Spleen (tissue), 11 donors: ENCODE measurements around the gene EXOC4. TPM values are rescaled to one million over a fixed set of nuclear protein-coding genes. Genes with fewer than 3 reads are reported as not detected.

Source experiments
- DNase-seq: peaks from one replicate; pipeline ENCODE4 v3.0.0-alpha.2; 2020
- H3K27ac ChIP-seq, 8 donors: fragments of 200-600 bp; sonication (generic) in 7 of 8; 1 replicate in 4 of 8; 2 replicates in 4 of 8; pipeline versions ENCODE4 v1.5.0 to v1.8.0; 2016 to 2021; ENCODE audit warnings: inconsistent platforms in 4 of 8, mild to moderate bottlenecking in 4 of 8, moderate library complexity in 1 of 8
- H3K27me3 ChIP-seq, 7 donors: fragments of 200-600 bp; sonication (generic) in 6 of 7; replicated peaks in 1 of 7; 1 replicate in 4 of 7; 2 replicates in 3 of 7; pipeline versions ENCODE4 v1.5.0 to v1.8.0; 2016 to 2021; ENCODE audit warnings: inconsistent platforms in 3 of 7, mild to moderate bottlenecking in 1 of 7
- H3K36me3 ChIP-seq, 6 donors: fragments of 200-600 bp; sonication (generic) in 5 of 6; 1 replicate in 4 of 6; 2 replicates in 2 of 6; pipeline versions ENCODE4 v1.5.0 to v1.8.0; 2016 to 2021; ENCODE audit warnings: inconsistent platforms in 2 of 6
- H3K4me1 ChIP-seq, 6 donors: fragments of 200-600 bp; sonication (generic) in 5 of 6; 1 replicate in 3 of 6; 2 replicates in 3 of 6; pipeline versions ENCODE4 v1.5.0 to v1.8.0; 2016 to 2021; ENCODE audit warnings: inconsistent platforms in 3 of 6
- H3K4me3 ChIP-seq, 8 donors: fragments of 200-600 bp; sonication (generic) in 7 of 8; 1 replicate in 4 of 8; 2 replicates in 4 of 8; pipeline versions ENCODE4 v1.5.0 to v1.8.0; 2016 to 2021; ENCODE audit warnings: inconsistent platforms in 4 of 8, mild to moderate bottlenecking in 4 of 8, moderate library complexity in 2 of 8
- H3K9me3 ChIP-seq, 8 donors: fragments of 200-600 bp; sonication (generic) in 7 of 8; 1 replicate in 4 of 8; 2 replicates in 4 of 8; pipeline versions ENCODE4 v1.5.0 to v1.8.0; 2016 to 2021; ENCODE audit warnings: inconsistent platforms in 4 of 8
- POLR2A ChIP-seq, 3 donors: fragments of 450-650 bp; IDR thresholded peaks; one replicate each; pipeline ENCODE4 v1.5.1; 2017; ENCODE audit warnings: antibody characterized with exemption in 3 of 3, mild to moderate bottlenecking in 1 of 3
- POLR2AphosphoS5 ChIP-seq, 3 donors: sonication (generic); formaldehyde crosslinking; IDR thresholded peaks; one replicate each; pipeline ENCODE4 v1.5.1; 2017; ENCODE audit warnings: antibody characterized with exemption in 3 of 3
- WGBS, 5 donors: extraction: QIAGEN DNeasy Blood & Tissue Kit in 3 of 5; methylation state at CpG; one replicate each; pipeline versions ENCODE4 v1.1.5 to v1.1.7; 2013 to 2018; 5-methylcytosine and 5-hydroxymethylcytosine counted together
- intact Hi-C: fragments of 100-400 bp; cut with DNase I; formaldehyde crosslinking; loops from one replicate; pipeline ENCODE4 v1.15.0; 2023; ENCODE audit warnings: low total_unique reads
- polyA plus RNA-seq, 3 donors: library from polyadenylated mRNA; stranded (reverse); fragments of 200-250 nt; gene quantifications; one replicate each; pipeline ENCODE4 v1.2.1, GENCODE V29; 2013
- total RNA-seq, 7 donors: library from RNA; depleted of rRNA in 3 of 7; stranded (reverse); fragments of >200 nt in 3 of 7; fragmentation: NEBNext Ultra II Directional in 4 of 7; extraction: Animal tissue kit (Norgen Biotek cat#: 25700) in 4 of 7; gene quantifications; one replicate each; pipeline versions ENCODE4 v1.1.0 to v1.2.1, GENCODE V29; 2016 to 2021
- TF ChIP-seq, protein P1 (sequence below), 11 experiments: fragments of 200-600 bp in 7 of 11; fragments of 450-650 bp in 4 of 11; sonication (generic) in 4 of 11; IDR thresholded peaks in 8 of 11; conservative IDR thresholded peaks in 3 of 11; 1 replicate in 7 of 11; 2 replicates in 4 of 11; pipeline versions ENCODE4 v1.4.0 to v1.8.0; 2016 to 2021; ENCODE audit warnings: antibody characterized with exemption in 11 of 11, inconsistent platforms in 4 of 11, mild to moderate bottlenecking in 1 of 11
- donor health status: healthy with polysubstance abuse.
- donor health status: DM: no; HTN: no; CAD: no; lungs with moderate emphysema.
- donor health status: DM: no; HTN: no; CAD: no.
- donor health status: Bipolar disorder and iron deficiency.
- donor health status: healthy.
- donor health status: DM: no; HTN: no; CAD: no.
- donor health status: DM: yes; HTN: yes; CAD: no.

Gene EXOC4
- total and polyA plus RNA-seq, 10 donors, result 14.1 to 138 (median 102) TPM

DNA sequence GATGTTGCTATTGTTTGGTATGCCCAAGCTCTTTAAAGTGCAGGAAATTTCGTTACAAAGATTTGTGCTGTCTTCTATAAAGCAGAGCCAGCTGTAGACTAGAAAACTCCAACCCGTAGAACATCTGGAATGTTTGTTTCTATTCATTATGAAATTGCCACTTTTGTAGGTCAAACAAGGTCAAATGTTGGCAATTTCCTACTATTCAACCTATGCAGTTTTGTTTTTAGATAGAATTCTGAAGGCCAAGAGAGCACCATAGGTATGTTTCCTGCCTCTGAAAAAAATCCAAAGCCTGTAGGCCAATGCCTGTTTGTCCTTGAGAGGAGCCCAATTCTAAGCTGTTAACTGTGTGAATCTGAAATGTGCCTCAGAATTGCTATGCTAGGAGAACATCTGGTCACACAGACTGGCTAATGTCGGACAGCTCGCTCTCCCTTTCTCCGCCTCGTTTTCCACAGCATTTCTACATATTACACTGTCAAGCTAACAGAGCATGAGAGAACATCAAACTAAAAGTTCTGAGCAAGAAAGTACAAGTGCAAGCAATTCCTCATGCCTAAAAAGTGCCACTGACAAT, 607.1 kb downstream of the EXOC4 start:
- Histone ChIP-seq H3K27me3 (no peaks in the 10 kb centered on the region), H3K9me3 (no peaks in the 10 kb centered on the region), H3K27ac (no peak overlapping the region), H3K36me3 (peaks cover 0 to 12% (median 0%) of the 10 kb centered on the region in 6 donors), H3K4me3 (no peak overlapping the region), H3K4me1 (peaks cover 0 to 9% (median 0%) of the 10 kb centered on the region in 6 donors)
- intact Hi-C loops, result no loop called here
- WGBS, 5 donors, result 68 to 85% (median 84%) methylated on average over 6 of the region's 6 CpGs
- DNase-seq, result no peak
- no peak for TF ChIP-seq POLR2A (IDR thresholded peaks at IDR 0.05)
- TF ChIP-seq, protein P1, sequence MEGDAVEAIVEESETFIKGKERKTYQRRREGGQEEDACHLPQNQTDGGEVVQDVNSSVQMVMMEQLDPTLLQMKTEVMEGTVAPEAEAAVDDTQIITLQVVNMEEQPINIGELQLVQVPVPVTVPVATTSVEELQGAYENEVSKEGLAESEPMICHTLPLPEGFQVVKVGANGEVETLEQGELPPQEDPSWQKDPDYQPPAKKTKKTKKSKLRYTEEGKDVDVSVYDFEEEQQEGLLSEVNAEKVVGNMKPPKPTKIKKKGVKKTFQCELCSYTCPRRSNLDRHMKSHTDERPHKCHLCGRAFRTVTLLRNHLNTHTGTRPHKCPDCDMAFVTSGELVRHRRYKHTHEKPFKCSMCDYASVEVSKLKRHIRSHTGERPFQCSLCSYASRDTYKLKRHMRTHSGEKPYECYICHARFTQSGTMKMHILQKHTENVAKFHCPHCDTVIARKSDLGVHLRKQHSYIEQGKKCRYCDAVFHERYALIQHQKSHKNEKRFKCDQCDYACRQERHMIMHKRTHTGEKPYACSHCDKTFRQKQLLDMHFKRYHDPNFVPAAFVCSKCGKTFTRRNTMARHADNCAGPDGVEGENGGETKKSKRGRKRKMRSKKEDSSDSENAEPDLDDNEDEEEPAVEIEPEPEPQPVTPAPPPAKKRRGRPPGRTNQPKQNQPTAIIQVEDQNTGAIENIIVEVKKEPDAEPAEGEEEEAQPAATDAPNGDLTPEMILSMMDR (IDR thresholded peaks at IDR 0.05 in 8 of 11, conservative IDR thresholded peaks at IDR 0.05 in 3 of 11), result no peak
- no peak for TF ChIP-seq POLR2AphosphoS5 (IDR thresholded peaks at IDR 0.05)

DNA sequence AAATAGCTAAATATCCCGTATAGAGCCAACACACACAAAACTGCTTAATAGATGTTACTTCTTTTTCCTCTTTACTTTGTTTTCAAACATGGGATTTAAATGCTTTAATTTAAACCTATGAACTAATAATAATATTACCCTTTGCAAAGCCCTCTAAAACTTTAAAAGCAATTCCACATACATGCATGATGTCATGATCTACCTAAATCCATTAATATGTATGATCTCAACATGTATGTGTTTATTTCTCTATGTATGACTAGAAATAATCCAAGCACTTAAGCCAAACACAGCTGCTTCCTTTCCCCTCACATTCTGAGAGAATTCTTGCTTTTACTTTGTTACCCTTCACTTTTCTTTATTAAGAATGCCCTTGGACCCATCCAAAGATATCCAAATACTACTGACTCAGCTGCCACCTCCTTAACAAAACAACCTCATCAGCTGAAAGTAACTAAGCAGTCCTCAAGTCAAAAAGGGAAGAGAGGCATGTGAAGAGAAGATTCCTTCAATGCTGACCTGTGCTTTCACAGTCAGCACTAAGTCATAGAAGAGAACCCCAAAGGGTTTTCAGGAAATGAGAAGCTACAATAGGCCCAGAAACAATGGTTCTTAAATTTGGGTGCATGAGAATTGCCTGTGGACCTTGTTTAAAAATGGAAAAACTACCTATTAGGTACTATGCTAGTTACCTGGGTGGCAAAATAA, 607.9 kb downstream of the EXOC4 start:
- H3K27me3 ChIP-seq, result no peaks in the 10 kb centered on the region
- no peaks in the 10 kb centered on the region for H3K9me3 ChIP-seq
- 85 to 98% (median 89%) methylated on average over 1 of the region's 1 CpG for WGBS, 5 donors
- no peak overlapping the region for H3K27ac ChIP-seq
- no peak overlapping the region for H3K4me3 ChIP-seq
- no peak for TF ChIP-seq POLR2AphosphoS5 (IDR thresholded peaks at IDR 0.05)
- no peak for TF ChIP-seq POLR2A (IDR thresholded peaks at IDR 0.05)
- TF ChIP-seq, protein P1 (IDR thresholded peaks at IDR 0.05 in 8 of 11, conservative IDR thresholded peaks at IDR 0.05 in 3 of 11), result no peak
- intact Hi-C loops, result no loop called here
- no peak for DNase-seq
- H3K36me3 ChIP-seq, result peaks cover 0 to 12% (median 0%) of the 10 kb centered on the region in 6 donors
- H3K4me1 ChIP-seq, result peaks cover 0 to 9% (median 0%) of the 10 kb centered on the region in 6 donors

DNA sequence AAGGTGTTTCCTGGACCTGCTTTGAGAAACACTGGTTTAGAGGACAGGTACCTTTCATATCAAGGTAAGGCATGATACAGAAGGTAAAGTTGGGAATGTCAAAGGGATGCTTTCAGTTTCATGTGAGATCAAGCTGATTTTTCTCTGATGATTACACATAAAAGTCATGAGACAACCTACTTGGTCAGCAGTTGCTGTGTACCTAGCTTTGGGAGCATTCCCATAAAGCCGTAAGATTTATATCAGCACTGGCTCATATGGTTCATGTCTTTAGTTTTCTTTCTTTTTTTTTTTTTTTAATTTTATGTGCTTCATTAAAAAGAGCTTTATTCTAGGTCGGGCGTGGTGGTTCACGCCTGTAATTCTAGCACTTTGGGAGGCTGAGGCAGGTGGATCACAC, 609.0 kb downstream of the EXOC4 start:
- Histone ChIP-seq H3K4me1 (peaks cover 0 to 9% (median 0%) of the 10 kb centered on the region in 6 donors), H3K27ac (no peak overlapping the region), H3K9me3 (no peaks in the 10 kb centered on the region), H3K36me3 (peaks cover 0 to 12% (median 0%) of the 10 kb centered on the region in 6 donors), H3K27me3 (no peaks in the 10 kb centered on the region), H3K4me3 (no peak overlapping the region)
- no peak for DNase-seq
- no peak for TF ChIP-seq POLR2A (IDR thresholded peaks at IDR 0.05)
- TF ChIP-seq POLR2AphosphoS5 (IDR thresholded peaks at IDR 0.05), result no peak
- TF ChIP-seq, protein P1 (IDR thresholded peaks at IDR 0.05 in 8 of 11, conservative IDR thresholded peaks at IDR 0.05 in 3 of 11), result no peak
- 94 to 99% (median 98%) methylated on average over 4 of the region's 4 CpGs for WGBS, 5 donors
- intact Hi-C loops, result no loop called here

DNA sequence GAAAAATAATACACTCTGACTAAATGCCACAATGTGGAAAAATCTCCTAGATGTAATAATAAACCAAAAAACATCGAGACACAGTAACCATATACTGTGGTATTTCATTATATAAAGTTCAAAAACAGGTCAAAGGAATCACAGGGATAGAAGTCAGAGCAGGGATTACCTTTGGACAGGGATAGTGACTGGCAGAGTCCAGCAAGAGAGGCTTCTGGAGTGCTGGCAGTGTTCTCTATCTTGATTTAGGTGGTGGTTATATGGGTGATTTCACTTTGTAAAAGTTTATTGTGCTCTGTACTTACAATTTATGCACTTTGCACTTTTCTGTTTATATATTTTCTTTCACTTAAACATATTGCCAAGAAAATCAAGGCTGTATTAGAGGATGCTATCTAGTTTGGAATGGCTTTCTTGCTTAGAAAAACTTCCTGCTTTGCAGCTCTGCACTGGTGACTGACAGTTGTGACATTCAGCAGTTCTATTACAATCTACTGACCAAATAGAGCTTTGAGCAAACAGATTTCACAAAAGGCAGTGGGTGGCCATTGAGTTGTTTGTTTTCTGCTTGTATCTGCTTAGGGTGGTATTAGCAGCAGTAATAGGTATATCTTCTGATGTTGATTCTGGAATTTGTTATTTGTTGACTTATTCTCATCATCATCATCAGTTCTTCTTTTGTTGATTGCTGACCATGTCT, 610.6 kb downstream of the EXOC4 start:
- intact Hi-C loops, result no loop called here
- TF ChIP-seq, protein P1 (IDR thresholded peaks at IDR 0.05 in 8 of 11, conservative IDR thresholded peaks at IDR 0.05 in 3 of 11), result no peak
- no peak for TF ChIP-seq POLR2A (IDR thresholded peaks at IDR 0.05)
- no peak for TF ChIP-seq POLR2AphosphoS5 (IDR thresholded peaks at IDR 0.05)
- no peaks in the 10 kb centered on the region for H3K9me3 ChIP-seq
- no peaks in the 10 kb centered on the region for H3K27me3 ChIP-seq
- H3K27ac ChIP-seq, result no peak overlapping the region
- H3K4me1 ChIP-seq, result peaks cover 0 to 9% (median 0%) of the 10 kb centered on the region in 6 donors
- no peak for DNase-seq
- 95 to 100% (median 97%) methylated on average over 1 of the region's 1 CpG for WGBS, 5 donors
- H3K36me3 ChIP-seq, result no peaks in the 10 kb centered on the region
- no peak overlapping the region for H3K4me3 ChIP-seq
